Posterior vena cava (tissue), 2 donors: Measurements from ENCODE around the gene DAP. TPM values are rescaled to one million over a fixed set of nuclear protein-coding genes. Genes with fewer than 3 reads are reported as not detected.

ENCODE experiments used
- DNase-seq: peaks from one replicate; pipeline ENCODE4 v3.0.0-alpha.2; 2020; ENCODE audit warnings: low spot score
- intact Hi-C, 2 donors: fragments of 100-400 bp; cut with DNase I; formaldehyde crosslinking; loops; one replicate each; pipeline versions ENCODE4 v1.14.1 to v1.14.2; 2022 to 2023
- total RNA-seq, 2 donors: library from RNA; stranded (reverse); fragmentation: NEBNext Ultra II Directional; extraction: Animal tissue kit (Norgen Biotek cat#: 25700); gene quantifications; one replicate each; pipeline ENCODE4 v1.2.1, GENCODE V29; 2021
- donor health status: DM: yes; HTN: yes; CAD: no.
- donor health status: DM: yes; HTN: yes; CAD: no.

DAP gene
- total RNA-seq, 2 donors from 2014 or later, result 86.9 to 102 TPM

GRCh38 chr5:10762776-10763500 lies 1.9 kb upstream of the DAP start:
- intact Hi-C loops, result no loop called here
- DNase-seq, result no peak

DNA sequence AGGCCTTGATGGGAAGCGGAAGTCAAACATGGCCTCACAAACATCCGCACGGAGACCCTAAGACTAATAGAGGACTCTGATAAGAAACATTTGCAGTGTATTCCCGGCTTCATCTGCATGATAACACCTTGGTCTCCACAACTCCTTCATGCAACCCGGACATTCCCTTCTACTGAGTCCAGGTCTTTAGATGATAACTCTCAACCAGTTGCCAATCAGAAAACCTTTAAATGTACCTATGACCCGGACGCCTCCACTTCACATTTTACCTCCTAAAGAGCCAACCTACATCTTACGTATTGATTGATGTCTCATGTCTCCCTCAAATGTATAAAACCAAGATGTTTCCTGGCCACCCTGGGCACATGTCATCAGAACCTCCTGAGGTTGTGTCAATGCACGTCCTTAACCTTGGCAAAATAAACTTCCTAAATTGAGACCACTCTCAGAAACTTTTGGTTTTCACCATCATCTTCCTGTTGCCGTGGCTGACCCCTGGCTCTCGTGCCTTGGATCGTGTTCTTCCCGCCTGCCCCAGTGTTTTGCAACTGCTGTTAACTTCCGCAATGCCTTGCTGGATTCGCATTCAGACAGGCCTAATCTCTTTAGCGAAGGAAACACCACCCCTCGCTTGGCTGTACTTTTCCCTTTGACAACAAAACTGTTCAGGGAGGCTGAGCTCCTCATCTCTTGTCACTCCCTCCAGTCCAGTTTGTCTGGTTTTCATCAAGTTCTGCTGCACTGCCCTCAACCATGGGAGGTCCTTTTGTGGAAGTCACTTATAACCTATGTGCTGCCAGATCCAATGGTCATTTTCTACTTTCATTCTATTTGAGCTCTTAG lies 1.1 kb upstream of the DAP start:
- DNase-seq, result peak; percentile 84

DNA sequence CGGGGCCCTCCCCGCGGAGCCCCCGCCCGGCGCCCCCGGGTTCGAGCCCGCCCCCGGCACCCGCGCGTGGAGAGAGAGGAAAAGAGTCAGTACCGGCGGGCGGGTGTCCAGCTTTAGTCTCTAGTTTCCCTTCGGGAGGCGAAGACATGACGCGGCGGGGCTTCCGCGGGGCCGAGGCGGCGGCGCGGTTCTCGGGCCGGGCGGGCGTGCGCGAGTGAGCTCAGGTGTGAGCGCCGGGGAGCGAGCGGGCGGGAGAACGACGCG lies 181 bp downstream of the DAP start:
- DNase-seq, result no peak
- intact Hi-C loops, result no loop called here

More for the DNA sequence above, 1.1 kb upstream of the DAP start:
- intact Hi-C loops, result no loop called here

DNA sequence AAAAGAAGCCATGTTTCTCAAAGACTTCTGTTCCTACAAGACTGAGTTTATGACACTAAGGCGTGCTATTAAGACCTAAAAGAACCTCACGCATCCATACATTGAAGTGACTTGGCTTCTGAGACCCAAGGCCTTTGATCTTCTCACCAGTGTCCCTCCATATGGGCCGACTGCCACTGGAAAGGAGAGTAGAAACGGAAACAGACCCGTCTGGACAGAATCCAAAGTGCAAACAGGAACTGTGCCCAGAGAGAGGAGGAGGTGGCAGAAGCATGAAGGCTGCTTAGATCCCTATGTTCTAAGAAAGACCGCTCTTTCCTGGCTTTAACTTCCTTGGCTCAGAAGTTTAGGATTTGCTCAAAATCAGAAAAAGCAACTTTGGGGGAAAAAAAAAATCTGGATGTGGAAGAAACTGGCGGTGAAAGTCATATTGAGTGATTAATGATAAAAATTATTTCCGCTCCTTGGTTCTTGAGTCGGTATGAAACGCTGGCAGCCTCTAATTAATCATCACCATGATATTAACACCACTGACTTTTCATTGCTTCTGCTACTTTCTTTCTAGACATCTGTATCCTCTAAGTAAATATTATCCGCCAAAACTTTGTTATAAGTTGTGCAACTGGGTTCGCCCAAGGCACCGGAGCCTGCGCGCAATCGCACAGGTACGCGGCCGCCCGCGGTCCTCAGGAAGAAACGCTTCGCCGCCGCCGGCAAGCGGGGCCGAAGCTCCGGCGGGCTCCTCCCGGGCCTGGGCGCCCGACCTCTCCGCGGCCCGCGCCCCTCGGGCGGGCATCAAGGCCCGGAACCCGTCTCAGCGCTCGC lies 726 bp downstream of the DAP start:
- intact Hi-C loops, result no loop called here
- peak; percentile 82 for DNase-seq

DNA sequence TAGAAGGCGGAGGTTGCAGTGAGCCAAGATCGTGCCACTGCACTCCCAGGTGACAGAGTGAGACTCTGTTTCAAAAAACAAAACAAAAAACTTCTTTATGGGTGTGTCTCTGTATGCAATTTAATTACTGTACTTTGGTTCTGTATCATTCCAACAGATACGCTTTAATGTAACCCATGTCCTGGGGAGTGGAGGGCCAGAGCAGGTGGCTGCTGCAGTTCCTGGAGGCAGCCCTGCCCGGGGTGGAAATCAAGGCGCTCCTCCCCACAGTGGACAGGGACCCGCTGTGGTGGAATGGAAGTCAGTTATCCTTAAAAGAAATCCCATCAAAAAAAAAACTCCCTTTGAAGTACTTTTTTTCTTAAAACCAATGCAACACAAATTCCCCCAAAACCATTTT lies 1.9 kb downstream of the DAP start:
- DNase-seq, result no peak
- intact Hi-C loops, result loop anchor here (5.0 to 10.0 kb wide), 2 partner anchors 54 to 57 kb away; no protein-coding TSS in a partner anchor

- intact Hi-C loops, result loop anchor here (5.0 to 10.0 kb wide), 2 partner anchors 53 to 56 kb away; no protein-coding TSS in a partner anchor
- DNase-seq, result no peak
These were observed 3.0 kb downstream of the DAP start for GRCh38 chr5:10757922-10758555.

DNA sequence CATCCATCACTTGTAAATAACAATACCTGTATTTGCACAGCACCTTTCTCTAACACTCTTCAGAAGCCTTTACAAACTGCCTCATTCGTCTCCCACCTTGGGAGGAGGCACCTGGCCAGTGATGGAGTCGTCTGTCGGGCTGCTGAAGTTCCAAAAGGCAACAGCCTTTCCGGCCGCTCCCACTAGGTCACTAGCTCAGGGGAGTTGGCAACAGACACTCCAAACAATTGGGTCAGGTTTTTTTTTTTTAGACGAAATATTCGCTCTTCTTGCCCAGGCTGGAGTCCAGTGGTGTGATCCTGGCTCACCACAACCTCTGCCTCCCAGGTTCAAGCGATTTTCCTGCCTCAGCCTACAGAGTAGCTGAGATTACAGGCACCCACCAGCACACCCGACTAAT lies 4.0 kb downstream of the DAP start:
- DNase-seq, result no peak
- intact Hi-C loops, result loop anchor here (5.0 to 10.0 kb wide), 2 partner anchors 52 to 55 kb away; no protein-coding TSS in a partner anchor

DNA sequence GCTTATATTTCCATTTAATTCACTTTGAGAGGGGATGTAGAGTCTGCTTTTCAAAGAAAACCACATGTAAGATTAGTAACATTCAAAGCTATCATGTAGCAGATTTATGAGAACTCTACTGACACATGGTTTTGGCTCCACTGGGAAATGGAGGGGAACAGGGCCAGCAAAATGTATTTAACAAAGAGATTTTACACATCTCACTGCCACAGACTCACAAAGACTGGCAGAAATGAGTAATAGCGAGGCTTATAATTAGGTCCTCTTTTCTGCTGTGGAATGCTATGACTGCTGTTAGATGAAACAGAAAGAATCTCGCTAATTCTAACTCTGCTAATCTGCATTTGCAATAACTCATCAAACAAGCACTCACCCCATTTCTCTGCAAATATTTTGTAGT lies 4.5 kb downstream of the DAP start:
- DNase-seq, result no peak
- intact Hi-C loops, result loop anchor here (5.0 to 10.0 kb wide), 2 partner anchors 52 to 54 kb away; no protein-coding TSS in a partner anchor

DNA sequence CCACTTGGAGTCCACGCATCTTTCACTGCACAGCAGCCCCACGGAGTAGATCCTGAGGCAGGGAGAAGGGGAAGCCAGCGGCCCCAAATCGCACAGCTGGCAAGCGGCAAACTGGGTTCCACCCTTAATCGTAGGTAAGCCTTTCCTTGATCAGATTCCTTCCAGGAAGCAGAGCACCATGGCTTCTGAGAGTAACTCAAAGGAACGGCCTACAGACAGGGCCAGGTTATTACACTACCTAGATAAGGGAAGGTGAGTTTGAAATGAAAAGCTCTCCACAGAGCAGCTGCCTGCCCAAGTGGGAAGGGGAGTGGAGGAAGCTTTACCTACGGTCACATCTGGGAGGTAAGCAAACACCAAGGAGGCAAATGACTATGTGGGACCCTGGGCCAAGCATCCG lies 7.9 kb downstream of the DAP start:
- no peak for DNase-seq
- intact Hi-C loops, result loop anchor here in 1 of 2 donors (10.0 kb wide), 1 partner anchor 48 kb away; no protein-coding TSS in a partner anchor

GRCh38 chr5:10752451-10752850 lies 8.6 kb downstream of the DAP start:
- intact Hi-C loops, result loop anchor here in 1 of 2 donors (10.0 kb wide), 1 partner anchor 48 kb away; no protein-coding TSS in a partner anchor

GRCh38 chr5:10750909-10751308 lies 10.1 kb downstream of the DAP start:
- no peak for DNase-seq
- intact Hi-C loops, result loop anchor here in 1 of 2 donors (10.0 kb wide), 1 partner anchor 46 kb away; no protein-coding TSS in a partner anchor

More at GRCh38 chr5:10752451-10752850, 8.6 kb downstream of the DAP start:
- no peak for DNase-seq

DNA sequence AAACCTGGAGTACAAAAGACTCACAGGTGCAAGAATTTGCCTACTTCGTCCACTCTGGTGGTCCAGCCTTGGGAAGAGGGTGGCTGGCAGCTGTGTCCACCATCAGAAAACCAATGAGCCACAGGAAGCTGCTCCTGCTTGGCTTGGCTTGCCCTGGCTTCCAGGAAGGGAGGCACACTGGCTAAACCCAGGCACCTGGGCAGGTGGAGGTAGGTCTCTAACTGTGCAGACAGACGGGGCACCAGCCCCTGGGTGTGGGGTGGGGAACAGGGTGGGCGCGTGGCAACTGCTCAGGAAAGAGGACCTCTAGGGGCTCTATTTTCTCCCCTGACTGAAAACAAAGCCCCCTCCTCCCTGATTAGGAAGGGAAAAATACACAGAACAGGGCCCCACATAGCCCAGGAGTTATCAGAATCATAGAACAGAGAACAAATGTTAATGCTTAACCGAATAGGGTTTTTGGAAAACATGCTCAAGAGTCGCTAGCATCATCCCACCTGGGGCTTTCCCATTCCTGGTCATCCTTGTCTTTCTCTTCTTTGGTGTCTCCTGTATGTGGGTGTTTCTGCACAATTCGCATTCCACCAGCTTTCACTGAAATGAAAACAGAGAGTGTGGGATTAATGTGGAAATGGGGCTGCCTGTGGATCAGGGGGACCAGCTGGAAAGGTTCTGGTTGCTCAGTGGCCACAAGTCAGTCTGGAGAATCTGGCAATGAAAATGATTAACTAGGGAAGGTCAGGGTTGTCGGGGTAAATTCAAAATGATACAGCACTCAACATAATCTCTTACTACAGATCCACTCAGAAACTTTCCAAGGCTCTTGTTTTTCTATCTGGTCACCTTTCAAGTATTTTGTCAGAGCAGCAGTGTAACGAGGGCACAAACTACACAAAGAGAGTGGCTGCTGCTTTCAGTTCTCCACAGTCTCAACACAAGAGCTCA lies 13.1 kb downstream of the DAP start:
- intact Hi-C loops, result no loop called here

DNA sequence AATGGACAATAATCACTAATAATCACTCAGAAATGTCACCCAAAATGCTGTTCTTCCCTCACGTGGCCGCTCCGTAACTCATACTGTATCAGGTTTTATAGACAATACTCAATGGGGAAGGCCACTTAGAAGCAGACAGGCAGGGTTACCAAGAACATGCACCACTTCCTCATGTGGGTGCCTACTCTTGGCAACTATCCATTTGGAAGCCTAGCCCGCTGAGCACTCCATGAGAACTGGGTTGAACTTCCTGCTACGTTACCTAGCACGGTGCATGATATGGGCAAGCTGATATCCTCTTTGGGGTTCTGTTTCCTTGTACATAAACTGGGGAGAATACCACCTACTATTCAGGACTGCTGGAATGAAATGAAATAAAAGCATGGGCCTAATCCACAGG lies 14.3 kb downstream of the DAP start:
- DNase-seq, result no peak

More for the DNA sequence above, 13.1 kb downstream of the DAP start:
- no peak for DNase-seq

GRCh38 chr5:10745133-10745532 lies 15.9 kb downstream of the DAP start:
- no peak for DNase-seq
- intact Hi-C loops, result no loop called here

More for the DNA sequence above, 14.3 kb downstream of the DAP start:
- intact Hi-C loops, result no loop called here

DNA sequence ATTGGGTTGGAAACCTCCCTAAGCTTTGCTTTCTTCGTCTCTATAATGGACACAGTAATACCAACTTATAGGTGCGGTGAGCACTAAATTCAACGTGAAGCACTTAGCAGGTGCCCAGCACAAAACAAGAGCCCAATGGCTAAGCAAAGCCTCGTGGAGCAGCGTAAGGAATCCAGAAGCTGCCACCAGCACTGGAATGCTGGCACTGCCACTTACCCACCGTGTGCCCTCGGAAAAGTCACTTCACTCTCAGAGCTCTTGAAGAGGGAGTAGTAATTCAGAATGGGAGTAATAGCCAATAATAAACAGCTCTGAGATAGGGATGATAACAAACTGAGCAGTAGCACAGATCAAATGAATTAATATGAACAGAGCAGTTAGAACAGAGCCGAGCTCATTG lies 16.4 kb downstream of the DAP start:
- intact Hi-C loops, result no loop called here
- no peak for DNase-seq

- DNase-seq, result no peak
- intact Hi-C loops, result no loop called here
These were observed 17.1 kb downstream of the DAP start for GRCh38 chr5:10743951-10744350.

DNA sequence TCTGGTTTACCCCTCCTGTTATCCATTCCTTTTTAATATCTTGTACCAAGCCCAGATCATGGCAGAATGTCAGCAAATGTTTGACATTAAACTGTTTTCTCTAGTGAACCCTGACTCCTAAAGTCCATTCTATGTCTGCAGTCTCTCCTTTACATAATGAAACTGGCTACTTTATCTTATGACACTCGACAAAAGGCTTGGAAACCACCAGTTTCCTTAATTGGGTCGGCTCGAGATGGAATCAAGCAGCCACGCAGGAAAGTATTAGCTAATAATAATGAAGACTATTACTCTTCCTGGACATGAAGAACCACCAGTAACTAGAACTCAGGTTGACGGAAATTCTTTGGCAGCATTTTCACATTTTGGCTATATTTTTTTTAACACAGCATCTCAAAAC lies 17.5 kb downstream of the DAP start:
- DNase-seq, result no peak
- intact Hi-C loops, result no loop called here

DNA sequence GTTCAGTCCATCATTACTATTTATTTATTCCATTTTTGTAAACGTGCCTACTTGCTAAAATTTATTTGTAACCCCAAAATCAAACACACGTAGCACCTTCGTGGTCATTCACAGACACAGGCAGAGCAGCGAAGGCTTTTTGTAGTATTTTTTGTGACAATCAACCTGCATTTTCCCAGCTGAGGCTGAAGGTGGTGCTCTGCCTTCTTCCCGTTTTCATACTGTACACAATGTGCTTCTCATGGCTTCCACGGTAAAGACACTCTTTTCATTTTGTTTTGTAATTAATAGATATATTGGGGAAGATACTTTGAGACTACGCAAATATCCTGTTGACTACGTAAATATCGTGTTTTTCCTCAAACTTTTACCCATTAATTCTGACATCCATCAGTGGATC lies 19.4 kb downstream of the DAP start:
- intact Hi-C loops, result loop anchor here in 1 of 2 donors (1.0 kb wide), 1 partner anchor 12 kb away; no protein-coding TSS in a partner anchor
- no peak for DNase-seq
